GM12878 (cell line): ENCODE data around the gene PRKN. TPM values are rescaled to one million over a fixed set of nuclear protein-coding genes. Genes with fewer than 3 reads are reported as not detected.

ENCODE experiments used
- ATAC-seq: fragments of 200-7000 bp; cut with Tn5 transposase; 3 replicates; pipeline ENCODE4 v1.9.1; 2020; ENCODE audit warnings: mild to moderate bottlenecking, moderate library complexity
- BruUV-seq: library from RNA; stranded (reverse); fragments of 400-500 nt; replicated peaks from 2 replicates; lab custom pipeline; 2021; lab: Mats Ljungman, UMichigan
- CTCF ChIA-PET: fragments of 300-600 bp; sonication (Branson Sonifier 250); formaldehyde crosslinking; extraction: SDS; loops from one replicate; lab custom pipeline; 2021; ENCODE audit warnings: inconsistent platforms; lab: Yijun Ruan, JAX
- POLR2A ChIA-PET: fragments of 350-600 bp; formaldehyde crosslinking; extraction: SDS; loops from one replicate; lab custom pipeline; 2021; ENCODE audit warnings: inconsistent platforms; lab: Charles Lee
- RAD21 ChIA-PET: fragments of 300-600 bp; sonication (Branson Sonifier 250); formaldehyde crosslinking; loops from one replicate; lab custom pipeline; 2023; ENCODE audit warnings: antibody characterized with exemption; ENCODE audit not compliant: unreplicated experiment; lab: Charles Lee
- SMC1A ChIA-PET: fragments of 300-600 bp; sonication (Branson Sonifier 250); formaldehyde crosslinking; loops from one replicate; lab custom pipeline; 2023; ENCODE audit not compliant: unreplicated experiment, uncharacterized antibody; lab: Charles Lee
- DNase-seq: peaks from one replicate; pipeline ENCODE4 v3.0.0-alpha.2; 2011; ENCODE audit warnings: low read depth, low spot score
- FAIRE-seq: peaks from 3 replicates; lab custom pipeline; 2011; peaks lifted over from hg19 to GRCh38; lab: Jason Lieb, UNC
- H2AFZ ChIP-seq: 2 replicates; pipeline ENCODE4 v1.6.0; 2011; ENCODE audit warnings: low read depth, low read length, control low read depth; ENCODE audit not compliant: control insufficient read depth
- H3K27ac ChIP-seq: 2 replicates; pipeline ENCODE4 v1.5.1; 2011; ENCODE audit warnings: control low read depth; ENCODE audit not compliant: control insufficient read depth, insufficient read depth
- H3K27me3 ChIP-seq, 2 experiments: replicated peaks in 1 of 2; 2 replicates each; pipeline versions ENCODE4 v1.6.0 to v1.6.1; 2011; ENCODE audit warnings: low read length in 1 of 2; ENCODE audit not compliant: control insufficient read depth in 2 of 2, insufficient read depth in 2 of 2
- H3K36me3 ChIP-seq, 2 experiments: 2 replicates each; pipeline ENCODE4 v1.5.1; 2011; ENCODE audit warnings: low read length in 1 of 2; ENCODE audit not compliant: control insufficient read depth in 2 of 2, insufficient read depth in 2 of 2
- H3K4me1 ChIP-seq: 2 replicates; pipeline ENCODE4 v1.6.1; 2011; ENCODE audit warnings: mild to moderate bottlenecking, low read length, moderate library complexity, mixed read lengths; ENCODE audit not compliant: control insufficient read depth, insufficient read depth
- H3K4me2 ChIP-seq: 2 replicates; pipeline ENCODE4 v1.6.0; 2011; ENCODE audit warnings: control low read depth; ENCODE audit not compliant: control insufficient read depth, insufficient read depth
- H3K4me3 ChIP-seq: fragments of 200-600 bp; sonication (generic); 2 replicates; pipeline ENCODE4 v1.5.1; 2016
- H3K79me2 ChIP-seq: 2 replicates; pipeline ENCODE4 v1.6.0; 2011; ENCODE audit warnings: low read length; ENCODE audit not compliant: control insufficient read depth, insufficient read depth
- H3K9ac ChIP-seq: 2 replicates; pipeline ENCODE4 v1.8.0; 2011; ENCODE audit warnings: low read length, control low read depth, mixed read lengths; ENCODE audit not compliant: control insufficient read depth, insufficient read depth
- H3K9me3 ChIP-seq: replicated peaks from 3 replicates; pipeline ENCODE4 v1.5.1; 2011; ENCODE audit warnings: mild to moderate bottlenecking, low read length; ENCODE audit not compliant: control insufficient read depth, insufficient read depth
- H4K20me1 ChIP-seq: 2 replicates; pipeline ENCODE4 v1.6.0; 2011; ENCODE audit not compliant: control insufficient read depth, insufficient read depth
- CREM ChIP-seq: IDR thresholded peaks from 2 replicates; pipeline ENCODE4 v1.6.1; 2014; ENCODE audit warnings: antibody characterized with exemption, low read depth
- MAX ChIP-seq: IDR thresholded peaks from 2 replicates; pipeline ENCODE4 v1.6.1; 2012; ENCODE audit warnings: low read depth, low read length, improper control_type of control experiment
- NKRF ChIP-seq: fragments of 450-650 bp; conservative IDR thresholded peaks from 2 replicates; pipeline ENCODE4 v1.6.1; 2017; ENCODE audit warnings: mild to moderate bottlenecking, moderate library complexity
- ZBTB40 ChIP-seq: fragments of 450-650 bp; IDR thresholded peaks from 2 replicates; pipeline ENCODE4 v1.6.1; 2016; ENCODE audit warnings: mild to moderate bottlenecking, moderate library complexity, borderline replicate concordance
- WGBS: methylation state at CpG from one replicate; pipeline ENCODE4 v1.1.6; 2016; ENCODE audit warnings: low lambda C conversion rate; ENCODE audit not compliant: insufficient replicate concordance, insufficient coverage; ENCODE audit errors: missing lambda C conversion rate; 5-methylcytosine and 5-hydroxymethylcytosine counted together
- in situ Hi-C: fragments of 300-500 bp; cut with MboI; formaldehyde crosslinking; loops from 9 replicates; pipeline ENCODE4 v1.14.3; 2018; ENCODE audit warnings: mixed read lengths
- intact Hi-C: fragments of 100-400 bp; cut with micrococcal nuclease; formaldehyde crosslinking; loops from one replicate; pipeline ENCODE4 v1.14.2; 2022; ENCODE audit not compliant: unreplicated experiment
- polyA plus RNA-seq, 11 experiments: library from polyadenylated mRNA; depleted of rRNA in 4 of 11; unstranded in 6 of 11; stranded (reverse) in 5 of 11; fragments of >200 nt; fragmentation: Nextera tagmentation in 4 of 11; fragmentation: Illumina TruSeq in 1 of 11; extraction: Ambion mirVana in 4 of 11; extraction: Trizol in 1 of 11; gene quantifications; 1 replicate in 1 of 11; 2 replicates in 10 of 11; pipeline versions ENCODE4 v1.2.1 to v1.2.3, GENCODE V29; 2011 to 2016; ENCODE audit warnings: inconsistent platforms in 2 of 11, missing spikeins in 2 of 11, low read depth in 1 of 11
- total RNA-seq, 4 experiments: library from RNA; depleted of rRNA in 3 of 4; stranded (reverse); fragments of >200 nt in 3 of 4; fragmentation: Illumina TruSeq in 1 of 4; extraction: Trizol in 1 of 4; gene quantifications; 2 replicates each; pipeline versions ENCODE4 v1.2.1 to v1.2.3, GENCODE V29; 2013 to 2021

PRKN gene
- total and polyA plus RNA-seq, 10 of the 15 experiments (the other 5 are each of a cell fraction or from before 2014, with no cell fraction given): 0.06 to 0.09 TPM; not detected in 8

- intact Hi-C loops: no loop called here
- DNase-seq (no peak), FAIRE-seq (no peak), ATAC-seq (no peak)
- no TSS peak for BruUV-seq
- ChIA-PET SMC1A (no interaction called here), POLR2A (no interaction called here), CTCF (no interaction called here), RAD21 (no interaction called here)
- Histone ChIP-seq H3K9me3 (no peaks in the 10 kb centered on the region), H3K4me3 (no peak overlapping the region), H3K79me2 (no peaks in the 10 kb centered on the region), H4K20me1 (no peaks in the 10 kb centered on the region), H3K4me1 (no peaks in the 10 kb centered on the region), H2AFZ (no peak overlapping the region), H3K4me2 (no peak overlapping the region), H3K27me3 (no peaks in the 10 kb centered on the region), H3K27ac (no peak overlapping the region), H3K36me3 (no peaks in the 10 kb centered on the region), H3K9ac (no peak overlapping the region)
- in situ Hi-C loops: no loop called here
- 11% methylated on average over 2 of the region's 2 CpGs for WGBS
- TF ChIP-seq MAX: no peak
- no peak for TF ChIP-seq CREM
These were observed 991.2 kb downstream of the PRKN start for GRCh38 chr6:161736326-161736725.

GRCh38 chr6:161732594-161732993 lies 995.0 kb downstream of the PRKN start:
- H3K4me3 ChIP-seq: no peak overlapping the region
- no peak overlapping the region for H3K27ac ChIP-seq
- H3K79me2 ChIP-seq: no peaks in the 10 kb centered on the region
- H4K20me1 ChIP-seq: no peaks in the 10 kb centered on the region
- no peaks in the 10 kb centered on the region for H3K27me3 ChIP-seq
- H3K36me3 ChIP-seq: no peaks in the 10 kb centered on the region
- no peaks in the 10 kb centered on the region for H3K4me1 ChIP-seq
- BruUV-seq: no TSS peak
- RAD21 ChIA-PET: no interaction called here
- CTCF ChIA-PET: no interaction called here
- 1% methylated on average over 3 of the region's 3 CpGs for WGBS
- POLR2A ChIA-PET: no interaction called here
- no peaks in the 10 kb centered on the region for H3K9me3 ChIP-seq
- no peak for FAIRE-seq
- ATAC-seq: no peak
- intact Hi-C loops: no loop called here
- SMC1A ChIA-PET: no interaction called here
- TF ChIP-seq ZBTB40 (no peak), NKRF (no peak)
- H3K9ac ChIP-seq: no peak overlapping the region
- H3K4me2 ChIP-seq: no peak overlapping the region
- H2AFZ ChIP-seq: no peak overlapping the region
- DNase-seq: no peak
- in situ Hi-C loops: no loop called here
